ENCODE measurements around the gene MRFAP1L1.

- TF ChIP-seq CTCF (IDR thresholded peaks at IDR 0.05; ENCODE audit: extremely low read depth in 1 of 2, insufficient read depth in 1 of 2, low read depth in 1 of 2, low read length in 2 of 2) (no peak), EZH2 (IDR thresholded peaks at IDR 0.05; ENCODE audit: borderline replicate concordance, low read depth, low read length, severe bottlenecking) (no peak), POLR2AphosphoS5 (IDR thresholded peaks at IDR 0.05; ENCODE audit: insufficient read depth, low read depth, low read length) (no peak), MYC (IDR thresholded peaks at IDR 0.05; ENCODE audit: low read depth, low read length) (no peak), POLR2A (IDR thresholded peaks at IDR 0.05; ENCODE audit: low read depth, low read length) (no peak), MAX (IDR thresholded peaks at IDR 0.05; ENCODE audit: insufficient read depth, insufficient read length) (no peak), JUN (IDR thresholded peaks at IDR 0.05; ENCODE audit: borderline replicate concordance, insufficient read depth, insufficient read length, low read depth) (no peak)
Measured at GRCh38 chr4:6692806-6693205, 16.9 kb downstream of the MRFAP1L1 start.

All from endothelial cell of umbilical vein (primary cell).